22Rv1 (cell line): Measurements from ENCODE around the gene SEC24C.

ENCODE experiments used
- ZFX ChIP-seq: fragments of 450-650 bp; IDR thresholded peaks from 2 replicates; pipeline ENCODE4 v1.6.1; 2017; ENCODE audit warnings: antibody characterized with exemption, borderline replicate concordance
- TF ChIP-seq, protein P1 (sequence below): fragments of 450-650 bp; IDR thresholded peaks from 2 replicates; pipeline ENCODE4 v1.5.1; 2017; ENCODE audit warnings: mild to moderate bottlenecking

GRCh38 chr10:73785211-73785720, 41.1 kb downstream of the SEC24C start, which contains the start of gene ZSWIM8:
- TF ChIP-seq, protein P1, sequence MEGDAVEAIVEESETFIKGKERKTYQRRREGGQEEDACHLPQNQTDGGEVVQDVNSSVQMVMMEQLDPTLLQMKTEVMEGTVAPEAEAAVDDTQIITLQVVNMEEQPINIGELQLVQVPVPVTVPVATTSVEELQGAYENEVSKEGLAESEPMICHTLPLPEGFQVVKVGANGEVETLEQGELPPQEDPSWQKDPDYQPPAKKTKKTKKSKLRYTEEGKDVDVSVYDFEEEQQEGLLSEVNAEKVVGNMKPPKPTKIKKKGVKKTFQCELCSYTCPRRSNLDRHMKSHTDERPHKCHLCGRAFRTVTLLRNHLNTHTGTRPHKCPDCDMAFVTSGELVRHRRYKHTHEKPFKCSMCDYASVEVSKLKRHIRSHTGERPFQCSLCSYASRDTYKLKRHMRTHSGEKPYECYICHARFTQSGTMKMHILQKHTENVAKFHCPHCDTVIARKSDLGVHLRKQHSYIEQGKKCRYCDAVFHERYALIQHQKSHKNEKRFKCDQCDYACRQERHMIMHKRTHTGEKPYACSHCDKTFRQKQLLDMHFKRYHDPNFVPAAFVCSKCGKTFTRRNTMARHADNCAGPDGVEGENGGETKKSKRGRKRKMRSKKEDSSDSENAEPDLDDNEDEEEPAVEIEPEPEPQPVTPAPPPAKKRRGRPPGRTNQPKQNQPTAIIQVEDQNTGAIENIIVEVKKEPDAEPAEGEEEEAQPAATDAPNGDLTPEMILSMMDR = no peak
- TF ChIP-seq ZFX = no peak
